ENCODE measurements around the gene ZRANB1. TPM values are rescaled to one million over a fixed set of nuclear protein-coding genes. Genes with fewer than 3 reads are reported as not detected.

Gene ZRANB1
- total RNA-seq, 1 experiment from 2014 or later = 23.2 TPM

DNA sequence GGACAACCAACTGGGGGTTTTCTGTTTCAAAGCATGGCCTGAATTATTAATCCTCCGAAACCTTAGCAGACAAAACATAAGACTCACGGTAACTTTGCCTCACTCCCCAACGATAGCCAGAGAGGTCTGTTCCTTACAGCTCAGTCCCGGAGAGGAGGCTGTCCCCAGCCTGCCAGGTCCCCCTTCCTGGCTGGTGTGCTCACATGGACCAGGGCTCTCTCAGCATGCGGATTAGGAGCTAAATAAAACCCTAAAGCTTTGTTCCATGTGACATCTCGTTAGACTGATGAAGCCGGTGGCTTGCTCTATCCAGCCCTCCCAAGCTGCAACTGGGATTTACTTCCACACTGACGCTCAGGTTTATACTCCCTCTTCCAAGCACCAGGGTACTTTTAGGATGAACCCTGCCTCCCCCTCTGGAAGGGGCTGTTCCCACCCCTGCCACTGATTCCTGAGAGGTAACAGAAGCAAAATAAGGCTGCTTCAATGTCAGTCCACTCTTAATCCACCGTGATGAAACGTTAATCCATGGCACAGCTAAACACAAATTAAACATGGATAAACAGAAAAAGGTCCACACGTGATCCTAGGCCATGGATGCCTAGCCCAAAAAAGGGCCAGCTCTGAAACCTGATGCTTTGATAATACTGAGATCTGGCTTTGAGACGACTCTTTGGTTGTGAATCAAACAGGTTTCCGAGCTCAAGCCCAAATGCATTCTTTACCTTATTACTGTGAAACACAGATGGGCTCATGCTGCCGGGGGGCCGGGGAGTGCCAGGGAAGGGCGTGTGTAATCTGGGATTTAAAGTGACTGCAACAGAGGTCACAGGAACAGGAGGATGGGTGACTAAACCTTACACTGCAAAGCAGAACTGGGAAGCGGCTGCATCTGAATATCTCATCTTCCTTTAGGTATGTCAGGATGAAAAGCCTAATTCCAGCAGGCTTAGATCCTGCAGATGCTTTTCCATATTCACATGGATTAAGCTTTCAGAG lies 86.2 kb downstream of the ZRANB1 start:
- DNase-seq (ENCODE audit: unreplicated experiment) = no peak
- CTCF ChIA-PET = interaction anchor here (0.6 to 1.3 kb wide), 5 partner anchors 9 to 1337 kb away, joined by 3 to 5 read pairs (median 4); no protein-coding TSS in a partner anchor
- TF ChIP-seq, protein P1, sequence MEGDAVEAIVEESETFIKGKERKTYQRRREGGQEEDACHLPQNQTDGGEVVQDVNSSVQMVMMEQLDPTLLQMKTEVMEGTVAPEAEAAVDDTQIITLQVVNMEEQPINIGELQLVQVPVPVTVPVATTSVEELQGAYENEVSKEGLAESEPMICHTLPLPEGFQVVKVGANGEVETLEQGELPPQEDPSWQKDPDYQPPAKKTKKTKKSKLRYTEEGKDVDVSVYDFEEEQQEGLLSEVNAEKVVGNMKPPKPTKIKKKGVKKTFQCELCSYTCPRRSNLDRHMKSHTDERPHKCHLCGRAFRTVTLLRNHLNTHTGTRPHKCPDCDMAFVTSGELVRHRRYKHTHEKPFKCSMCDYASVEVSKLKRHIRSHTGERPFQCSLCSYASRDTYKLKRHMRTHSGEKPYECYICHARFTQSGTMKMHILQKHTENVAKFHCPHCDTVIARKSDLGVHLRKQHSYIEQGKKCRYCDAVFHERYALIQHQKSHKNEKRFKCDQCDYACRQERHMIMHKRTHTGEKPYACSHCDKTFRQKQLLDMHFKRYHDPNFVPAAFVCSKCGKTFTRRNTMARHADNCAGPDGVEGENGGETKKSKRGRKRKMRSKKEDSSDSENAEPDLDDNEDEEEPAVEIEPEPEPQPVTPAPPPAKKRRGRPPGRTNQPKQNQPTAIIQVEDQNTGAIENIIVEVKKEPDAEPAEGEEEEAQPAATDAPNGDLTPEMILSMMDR (IDR thresholded peaks at IDR 0.05; ENCODE audit: unreplicated experiment) = no peak
- no peaks in the 10 kb centered on the region for H3K27me3 Mint-ChIP-seq (ENCODE audit: insufficient read depth, unreplicated experiment)
- H3K4me1 Mint-ChIP-seq (ENCODE audit: insufficient read depth, unreplicated experiment) = peaks cover 5% of the 10 kb centered on the region
- no peaks in the 10 kb centered on the region for H3K9me3 Mint-ChIP-seq (ENCODE audit: unreplicated experiment)
- peaks cover 62% of the 10 kb centered on the region for H3K36me3 Mint-ChIP-seq (ENCODE audit: insufficient read depth, unreplicated experiment)
- POLR2A ChIA-PET = no interaction called here
- no peak overlapping the region for H3K4me3 Mint-ChIP-seq (ENCODE audit: unreplicated experiment)
- no TSS peak for BruUV-seq (replicated peaks)
- intact Hi-C loops (cut with micrococcal nuclease) = no loop called here
- peak overlapping the region; percentile 12 for H3K27ac Mint-ChIP-seq (ENCODE audit: low read depth, unreplicated experiment)

DNA sequence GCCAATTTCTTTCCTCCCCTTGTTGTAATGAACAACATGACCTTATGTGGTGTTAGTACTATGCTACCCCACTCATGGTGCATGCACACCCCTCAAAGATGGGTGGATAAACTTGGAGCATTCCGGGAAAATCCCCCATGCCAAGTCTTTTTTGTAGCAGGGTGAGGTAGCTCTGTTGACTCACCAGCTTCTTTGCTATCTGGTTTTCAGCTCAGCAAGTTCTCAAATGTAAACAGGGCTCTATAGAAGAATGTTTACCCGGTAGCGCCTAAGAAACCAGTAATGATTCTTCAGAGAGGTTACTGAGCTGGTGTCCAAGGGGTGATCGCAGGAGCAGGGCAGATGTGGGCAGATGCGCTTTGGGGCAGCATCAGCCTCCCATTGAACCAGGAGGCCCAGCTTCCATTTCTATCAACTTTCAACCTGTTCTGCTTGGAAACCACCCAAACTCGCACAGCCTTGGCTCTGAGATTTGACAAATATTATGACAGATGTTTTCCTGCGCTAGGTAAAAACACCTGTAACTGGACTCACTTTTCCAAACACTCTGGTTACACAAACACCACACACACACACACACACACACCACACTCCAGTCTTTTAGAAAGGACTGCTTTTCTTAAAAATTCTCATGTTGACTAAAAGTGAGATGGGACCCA lies 87.8 kb downstream of the ZRANB1 start:
- Mint-ChIP-seq H3K4me3 (ENCODE audit: unreplicated experiment) (no peak overlapping the region), H3K4me1 (ENCODE audit: insufficient read depth, unreplicated experiment) (peaks cover 7% of the 10 kb centered on the region), H3K36me3 (ENCODE audit: insufficient read depth, unreplicated experiment) (peaks cover 50% of the 10 kb centered on the region), H3K27me3 (ENCODE audit: insufficient read depth, unreplicated experiment) (no peaks in the 10 kb centered on the region), H3K9me3 (ENCODE audit: unreplicated experiment) (no peaks in the 10 kb centered on the region), H3K27ac (ENCODE audit: low read depth, unreplicated experiment) (no peak overlapping the region)
- no peak for DNase-seq (ENCODE audit: unreplicated experiment)
- ChIA-PET POLR2A (interaction anchor here (0.7 kb wide), 1 partner anchor 100 kb away, joined by 3 read pairs; no protein-coding TSS in a partner anchor), CTCF (interaction anchor here (0.6 to 1.3 kb wide), 3 partner anchors 19 to 568 kb away, joined by 3 to 4 read pairs (median 3); no protein-coding TSS in a partner anchor)
- TF ChIP-seq, protein P1 (IDR thresholded peaks at IDR 0.05; ENCODE audit: unreplicated experiment) = no peak
- BruUV-seq (replicated peaks) = no TSS peak
- intact Hi-C loops (cut with micrococcal nuclease) = no loop called here

DNA sequence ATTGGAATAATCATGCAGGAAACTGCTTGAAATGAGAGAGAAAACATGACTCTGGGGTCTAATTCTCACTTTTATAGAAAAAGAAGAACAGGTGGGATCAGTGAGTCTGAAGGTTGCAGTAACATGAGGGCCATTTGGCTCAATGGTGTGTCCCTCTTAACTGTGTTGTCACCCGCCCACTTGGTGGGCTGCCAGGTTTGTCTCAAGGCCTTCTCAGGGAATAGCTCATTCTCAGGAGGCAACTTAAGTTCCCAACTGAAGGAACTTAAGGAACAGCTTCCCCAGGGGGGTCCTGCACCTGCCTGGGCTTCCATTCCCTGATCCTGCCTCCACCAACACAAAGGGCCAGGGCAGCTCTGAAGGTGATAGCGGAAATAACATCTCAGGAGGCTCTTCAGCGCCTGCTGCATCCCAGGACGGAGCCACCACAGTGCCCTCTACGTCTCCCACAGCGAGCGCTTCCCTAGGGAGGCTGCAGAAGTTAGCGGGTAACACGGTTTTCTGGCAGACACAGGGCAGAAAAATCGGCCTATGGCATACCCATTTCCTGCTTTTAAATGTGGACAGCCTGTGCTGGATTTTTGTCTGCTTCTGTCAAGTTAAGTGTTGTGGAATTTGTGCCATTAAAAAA lies 88.8 kb downstream of the ZRANB1 start:
- Mint-ChIP-seq H3K4me3 (ENCODE audit: unreplicated experiment) (no peak overlapping the region), H3K36me3 (ENCODE audit: insufficient read depth, unreplicated experiment) (peaks cover 48% of the 10 kb centered on the region), H3K27ac (ENCODE audit: low read depth, unreplicated experiment) (no peak overlapping the region), H3K27me3 (ENCODE audit: insufficient read depth, unreplicated experiment) (no peaks in the 10 kb centered on the region), H3K9me3 (ENCODE audit: unreplicated experiment) (no peaks in the 10 kb centered on the region), H3K4me1 (ENCODE audit: insufficient read depth, unreplicated experiment) (peaks cover 15% of the 10 kb centered on the region)
- BruUV-seq (replicated peaks) = no TSS peak
- intact Hi-C loops (cut with micrococcal nuclease) = no loop called here
- ChIA-PET POLR2A (interaction anchor here (0.5 kb wide), 1 partner anchor 34 kb away, joined by 3 read pairs; no protein-coding TSS in a partner anchor), CTCF (interaction anchor here (0.6 to 1.0 kb wide), 2 partner anchors 18 to 344 kb away, joined by 3 to 4 read pairs; no protein-coding TSS in a partner anchor)
- no peak for DNase-seq (ENCODE audit: unreplicated experiment)
- TF ChIP-seq, protein P1 (IDR thresholded peaks at IDR 0.05; ENCODE audit: unreplicated experiment) = no peak
